ENCODE results near the gene RTN4R.
A peak's percentile ranks its signal among the peaks of the same experiment; 100 is the strongest.

The RTN4R gene

DNA sequence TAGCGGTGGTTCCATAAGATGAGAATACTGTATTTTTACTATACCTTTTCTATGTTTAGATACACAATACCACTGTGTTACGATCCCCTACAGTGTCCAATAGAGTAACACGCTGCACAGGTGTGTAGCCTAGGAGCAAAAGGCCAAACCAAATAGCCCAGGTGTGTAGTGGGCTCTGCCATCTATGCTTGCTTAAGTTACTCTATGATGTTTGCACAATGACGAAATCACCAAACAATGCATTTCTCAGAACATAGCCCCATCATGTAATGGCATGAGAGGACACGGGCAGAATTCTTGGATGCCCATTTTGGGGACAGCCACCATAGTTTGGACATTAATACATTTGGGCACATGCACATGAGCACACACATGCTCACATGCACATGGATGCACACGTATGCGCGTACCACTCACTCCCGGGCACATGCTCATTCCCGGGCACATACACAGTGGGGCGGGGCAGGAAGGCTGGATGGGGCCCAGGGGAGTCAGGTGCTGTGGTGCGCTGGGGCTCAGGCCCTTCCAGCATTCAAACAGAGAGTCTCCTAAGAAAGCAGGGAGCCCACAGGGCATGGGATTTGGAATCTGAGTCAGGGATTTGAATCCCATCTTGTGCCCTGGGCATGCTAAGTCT, 51.1 kb downstream of the RTN4R start:
- no peak for DNase-seq (ENCODE audit: low read depth)

DNA sequence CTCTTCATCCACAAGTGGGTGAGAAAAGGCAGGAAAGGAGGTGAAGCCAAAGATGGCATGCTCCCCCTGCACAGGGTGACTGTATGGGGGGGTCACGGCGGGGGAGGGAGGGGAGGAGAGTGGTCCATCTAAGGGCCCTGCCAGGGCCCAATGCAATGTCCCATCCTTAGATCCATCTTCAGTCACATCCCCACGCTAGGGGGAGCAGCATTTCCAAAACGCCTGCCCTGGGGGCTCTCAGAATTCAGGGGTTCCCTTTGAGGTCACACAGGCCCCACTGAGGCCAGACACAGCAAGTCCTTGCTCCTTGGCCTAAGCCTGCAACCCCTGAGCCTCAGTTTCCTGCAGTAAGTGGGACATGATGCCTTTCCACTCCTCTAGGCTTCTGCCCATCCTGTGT, 52.4 kb downstream of the RTN4R start:
- no peak for DNase-seq (ENCODE audit: low read depth)

DNA sequence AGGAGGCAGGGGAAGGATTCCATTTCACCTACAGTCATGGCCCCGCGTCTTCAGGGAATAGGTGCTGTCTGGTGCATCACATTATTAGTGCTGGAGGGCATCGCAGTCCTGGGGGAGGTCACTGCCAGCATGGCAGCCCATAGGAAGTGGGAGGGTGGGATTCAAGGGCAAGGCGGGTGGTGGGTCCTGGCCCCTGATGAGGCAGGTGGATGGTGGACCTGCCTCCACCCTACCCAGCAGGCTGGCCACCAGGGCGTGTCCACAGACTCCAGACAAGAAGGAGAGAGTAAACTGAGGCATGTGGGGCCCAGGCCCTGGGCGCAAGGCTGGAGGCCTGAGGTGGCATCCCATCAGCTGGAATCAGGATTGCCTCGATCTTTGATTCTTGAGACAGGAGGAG, 53.3 kb downstream of the RTN4R start:
- no peak for DNase-seq (ENCODE audit: low read depth)

DNA sequence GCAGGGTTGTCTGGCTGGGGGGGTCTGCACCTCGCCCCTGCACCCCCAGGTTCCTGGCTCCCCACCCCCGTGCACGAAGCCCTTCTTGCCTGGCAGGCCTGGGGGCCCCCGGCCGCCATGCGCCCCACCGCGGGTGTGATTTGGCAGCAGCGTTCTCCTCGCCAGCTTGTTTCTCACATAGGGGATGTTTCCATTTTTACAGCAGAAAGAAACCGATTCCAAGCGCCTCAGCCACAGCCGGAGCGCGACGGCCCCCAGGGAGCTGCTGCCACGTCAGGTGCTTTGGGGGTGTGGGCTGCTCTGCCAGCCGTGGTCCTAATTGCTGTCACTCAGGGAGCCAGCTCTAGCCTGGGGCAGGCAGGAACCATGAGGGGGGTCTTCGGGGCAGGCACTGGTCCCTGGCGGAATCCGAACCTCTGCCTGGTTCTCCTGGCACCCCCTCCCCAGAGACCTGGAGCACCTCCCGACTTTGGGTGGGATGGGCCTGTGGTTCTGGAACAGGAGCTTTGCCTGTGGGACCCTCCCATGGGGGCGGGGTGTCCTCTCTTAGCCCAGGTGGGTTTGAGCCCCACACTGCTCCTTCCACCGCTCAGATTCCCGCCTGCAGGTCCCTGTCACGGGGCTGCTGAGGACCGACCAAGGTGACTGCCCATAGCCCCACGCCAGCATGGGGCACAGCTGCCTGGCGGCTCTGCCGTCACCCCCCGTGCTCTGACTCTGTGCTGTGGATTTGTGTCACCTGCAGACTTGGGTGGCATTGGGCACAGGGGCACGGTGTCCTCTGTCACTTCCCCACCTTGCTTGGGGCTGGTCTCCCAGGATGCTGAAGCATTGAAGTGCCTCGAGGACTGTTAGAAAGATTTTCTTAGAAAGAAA, 54.0 kb downstream of the RTN4R start:
- DNase-seq (ENCODE audit: low read depth) = no peak

DNA sequence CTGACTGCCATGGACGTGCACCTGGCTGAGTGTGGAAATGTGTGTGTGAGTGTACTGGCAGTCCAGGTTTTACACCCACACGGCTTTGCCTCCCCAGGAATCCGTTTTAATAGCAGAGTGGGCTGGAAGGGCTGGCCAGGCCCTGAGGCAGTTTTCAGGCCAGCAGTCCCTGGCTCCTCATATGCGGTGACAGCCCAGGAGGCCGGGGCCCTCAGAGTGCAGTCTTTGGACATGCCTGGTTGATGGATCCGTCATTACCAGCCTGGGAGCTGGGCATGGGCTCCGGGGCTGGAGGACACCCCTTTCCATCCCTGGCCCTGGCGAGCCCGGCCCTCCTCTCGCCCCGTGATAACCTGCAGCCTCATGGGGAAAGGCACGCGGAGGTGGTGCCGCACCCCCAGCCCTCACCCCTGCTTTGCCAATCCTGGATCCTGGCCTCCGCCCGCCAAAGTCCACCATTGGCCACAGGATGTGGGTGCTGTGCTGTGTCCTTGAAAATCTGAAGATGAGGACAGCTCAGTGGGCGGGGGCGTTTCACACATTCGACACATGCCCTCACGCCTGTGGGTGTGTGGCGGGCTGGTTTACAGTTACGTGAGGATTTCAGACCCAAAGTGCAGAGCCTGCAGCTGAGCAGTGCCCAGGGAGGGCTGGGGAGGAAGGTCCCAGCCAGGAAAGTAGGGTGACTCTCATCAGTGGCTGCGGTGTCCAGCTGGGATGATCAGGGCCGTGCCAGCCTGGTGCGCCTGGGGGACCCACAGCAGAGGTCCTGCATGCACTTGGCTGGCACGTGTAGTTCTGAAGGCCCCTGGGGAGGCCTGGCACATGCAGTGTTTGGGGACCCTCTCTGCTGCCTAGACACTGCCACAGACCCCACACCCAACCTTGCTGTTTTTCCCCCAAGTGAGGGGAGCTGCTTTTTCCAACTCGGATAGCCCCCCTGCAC, 55.1 kb downstream of the RTN4R start:
- no peak for DNase-seq (ENCODE audit: low read depth)

DNA sequence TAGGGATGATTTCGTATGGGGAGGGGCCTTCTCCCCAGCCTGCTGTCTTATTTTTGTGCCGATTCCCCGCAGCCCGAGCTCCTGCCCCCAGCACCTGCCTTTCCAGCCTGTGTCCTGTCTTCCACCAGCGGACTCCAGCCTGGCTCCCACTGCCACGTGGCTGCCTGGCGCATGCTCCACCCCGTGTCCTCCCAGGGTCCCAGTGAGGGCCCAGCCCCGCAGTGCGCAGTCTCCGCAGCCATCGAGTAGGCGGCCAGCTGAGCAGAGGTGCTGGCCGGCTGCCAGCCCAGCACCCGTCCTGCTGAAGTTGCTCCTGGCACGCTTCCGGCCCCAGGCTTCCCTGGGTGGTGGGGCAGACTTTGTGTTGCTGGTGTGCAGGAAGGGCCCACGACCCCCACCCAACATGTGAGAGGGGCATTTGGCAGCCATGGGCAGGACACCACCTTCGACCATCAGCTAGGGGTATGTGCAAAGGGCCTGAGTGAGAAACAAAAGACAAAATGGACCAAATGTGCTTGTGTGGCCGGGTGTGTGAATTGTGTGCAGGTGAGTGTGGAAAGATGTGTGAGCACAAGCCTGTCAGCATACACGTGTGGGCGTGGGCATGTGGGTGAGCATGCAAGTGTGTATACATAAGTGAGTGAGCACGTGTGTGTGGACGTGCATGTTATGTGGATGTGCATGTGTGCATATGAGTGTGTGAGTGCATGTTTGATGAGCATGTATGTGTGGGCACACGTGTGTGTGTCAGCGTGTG, 55.9 kb downstream of the RTN4R start:
- no peak for DNase-seq (ENCODE audit: low read depth)

DNA sequence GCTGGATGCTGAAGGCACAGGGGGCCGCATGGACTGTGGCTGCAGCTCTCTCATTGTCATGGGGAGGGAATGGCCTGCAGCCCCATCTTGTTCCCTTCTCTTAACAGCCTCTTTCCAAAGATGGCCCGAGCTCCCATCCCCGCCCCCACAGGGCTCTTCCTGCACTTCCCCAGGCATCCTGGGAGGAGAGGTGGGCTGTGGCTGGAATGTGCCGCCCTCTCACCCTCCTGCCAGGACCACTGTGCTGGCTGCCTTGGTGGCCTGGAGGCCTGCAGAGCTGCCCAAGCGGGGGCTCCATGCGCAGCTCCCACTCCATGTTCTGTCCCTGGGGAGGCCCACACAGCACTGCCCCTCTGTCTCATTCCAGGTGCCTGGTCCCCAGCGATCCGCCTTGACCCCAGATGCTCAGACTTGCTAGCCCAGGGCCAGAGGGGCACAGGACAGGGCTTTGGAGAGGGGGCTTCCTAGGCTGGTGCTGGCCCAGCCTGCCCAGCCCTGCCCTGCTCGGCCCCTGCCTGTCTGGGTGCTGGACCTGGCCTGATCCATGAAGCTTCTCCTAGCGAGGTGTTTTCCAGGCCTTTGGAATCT, 56.6 kb downstream of the RTN4R start:
- DNase-seq (ENCODE audit: low read depth) = no peak

DNA sequence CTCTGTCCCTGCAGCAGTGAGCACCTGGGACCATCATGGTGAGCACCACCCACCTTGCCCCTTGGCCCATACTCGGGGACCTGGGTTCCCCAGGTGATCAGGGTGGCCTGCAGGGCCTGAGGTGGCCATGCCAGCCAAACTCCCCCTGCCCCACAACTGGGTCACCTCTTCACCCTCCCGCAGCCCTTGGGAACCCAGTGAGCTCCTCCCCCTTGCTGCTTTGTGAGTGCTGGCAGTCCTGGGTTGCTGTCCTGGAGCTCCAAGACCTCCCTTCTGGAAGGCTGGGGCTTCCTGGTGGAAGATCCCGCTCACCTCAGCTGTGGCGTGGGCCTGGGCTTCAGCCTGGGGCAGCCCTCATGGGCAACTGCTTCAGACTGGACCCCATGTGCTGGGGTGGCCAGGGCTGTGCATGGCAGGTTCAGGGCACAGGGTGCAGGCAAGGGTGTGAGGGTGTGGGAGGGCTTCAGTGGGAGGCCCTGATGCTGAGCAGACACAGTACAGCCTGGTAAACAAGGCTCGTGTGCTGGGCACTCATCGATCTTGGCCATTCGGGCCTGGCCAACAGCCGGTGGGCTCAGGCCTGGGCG, 57.6 kb downstream of the RTN4R start:
- no peak for DNase-seq (ENCODE audit: low read depth)

DNA sequence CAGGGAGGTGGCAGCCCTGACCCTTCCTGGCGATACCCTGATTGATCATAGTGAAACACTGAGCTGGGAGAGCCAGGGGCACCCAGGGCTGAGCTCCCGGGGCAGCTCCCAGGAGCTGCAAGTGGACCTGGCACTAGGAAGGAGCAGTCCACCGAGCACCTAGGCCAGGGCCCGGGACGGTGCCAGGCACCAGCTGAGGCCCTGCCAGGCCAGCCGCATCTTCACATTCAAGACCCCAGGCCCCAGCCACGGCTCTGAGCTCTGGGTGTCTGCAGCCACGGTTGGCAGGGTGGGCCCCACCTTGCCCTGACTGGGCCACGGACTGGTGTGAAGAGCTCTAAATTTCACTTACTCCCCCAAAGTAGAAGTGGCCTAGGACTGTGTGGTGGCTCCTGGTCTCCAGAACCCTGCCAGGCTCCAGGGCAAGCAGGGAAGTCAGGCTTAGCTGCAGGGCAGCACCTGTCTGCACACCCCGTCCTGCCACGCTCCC, 58.3 kb downstream of the RTN4R start:
- no peak for DNase-seq (ENCODE audit: low read depth)

DNA sequence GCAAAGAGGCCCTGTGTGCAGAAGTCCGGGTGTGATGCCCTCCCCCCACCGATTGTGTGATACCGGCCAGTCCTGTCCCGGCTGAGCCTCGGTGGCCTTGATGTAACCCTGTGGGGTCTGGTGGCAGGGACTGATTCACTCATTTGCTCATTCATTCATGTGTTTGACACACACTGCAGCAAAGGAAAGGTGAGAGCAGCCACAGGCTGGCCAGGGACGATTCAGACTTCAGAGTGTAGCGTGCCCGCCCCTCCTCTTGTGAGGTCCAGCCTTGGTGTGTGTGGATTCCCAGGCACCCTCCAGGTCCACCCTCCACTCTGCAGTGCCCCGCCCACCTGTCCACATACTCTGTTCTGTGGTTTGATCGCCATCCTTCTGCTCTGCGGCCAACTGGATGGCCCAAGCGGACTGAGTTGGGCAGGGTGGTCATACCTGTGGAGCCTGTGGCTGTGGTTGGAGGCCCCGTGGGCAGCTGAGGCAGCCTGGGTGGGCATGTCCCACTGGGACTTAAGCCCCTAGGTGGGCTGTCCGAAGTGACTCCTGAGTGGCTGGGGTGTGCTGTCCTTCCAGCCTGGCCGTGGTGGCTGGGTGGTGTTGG, 59.3 kb downstream of the RTN4R start:
- DNase-seq (ENCODE audit: low read depth) = no peak

DNA sequence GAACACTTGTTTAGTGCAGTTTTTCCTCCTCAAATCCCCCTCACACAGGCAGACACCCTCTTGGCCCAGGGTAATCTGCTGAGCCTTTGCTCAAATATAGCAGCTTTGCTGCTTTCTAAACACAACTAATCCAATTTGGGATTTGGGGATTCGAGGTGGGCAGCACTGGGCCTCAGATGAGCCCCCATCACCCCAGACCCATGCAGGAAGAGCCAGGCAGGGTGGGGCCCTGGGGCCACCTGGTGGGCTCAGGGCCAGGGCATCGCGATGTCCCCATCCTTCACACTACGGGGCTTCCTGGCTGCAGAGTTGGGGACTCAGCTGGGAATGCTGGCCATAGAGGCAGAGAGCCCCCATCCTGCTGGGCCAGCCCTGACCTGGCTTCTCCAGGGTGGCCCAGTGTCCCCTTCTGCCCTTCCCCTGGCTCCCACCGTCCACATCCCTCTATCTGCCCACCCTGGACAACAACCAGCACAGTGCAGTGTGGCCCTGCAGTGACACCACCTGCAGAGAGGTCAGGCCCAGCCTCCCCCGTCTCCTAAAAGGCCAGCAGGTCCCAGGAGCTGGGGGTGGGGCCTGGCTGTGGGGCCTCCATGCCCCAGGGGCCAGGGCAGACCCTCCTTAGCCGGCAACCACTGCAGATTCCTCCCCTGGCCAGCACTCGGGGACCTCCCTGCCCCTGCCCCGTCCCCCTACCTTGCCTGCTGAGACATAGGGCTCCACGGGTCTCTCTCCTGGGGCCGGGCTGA, 60.7 kb downstream of the RTN4R start:
- DNase-seq (ENCODE audit: low read depth) = no peak

DNA sequence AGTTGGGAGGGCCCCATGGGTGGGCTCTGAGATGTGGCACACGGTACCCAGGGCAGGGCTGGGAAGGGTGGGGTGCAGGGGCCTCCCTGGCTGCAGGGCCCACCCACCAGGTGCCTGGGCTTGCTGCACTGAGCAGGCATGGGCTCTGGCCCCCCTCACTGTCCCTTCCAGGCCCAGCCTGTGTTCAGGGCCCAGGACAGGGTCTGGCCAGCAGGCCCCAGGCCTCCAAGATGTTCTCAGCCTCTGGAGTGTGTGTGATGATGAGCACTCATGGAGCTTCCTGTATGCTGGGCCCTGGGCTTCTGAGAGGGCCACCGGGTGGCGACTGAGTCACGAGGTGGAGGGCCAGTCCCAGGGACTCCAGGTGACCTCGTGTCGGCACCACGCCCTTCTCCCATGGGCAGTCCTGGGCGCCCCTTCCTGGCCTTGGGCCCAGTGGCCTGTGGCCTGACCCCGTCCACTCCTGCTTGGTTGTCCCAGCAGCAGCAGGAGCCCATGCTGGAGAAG, 61.4 kb downstream of the RTN4R start:
- no peak for DNase-seq (ENCODE audit: low read depth)

DNA sequence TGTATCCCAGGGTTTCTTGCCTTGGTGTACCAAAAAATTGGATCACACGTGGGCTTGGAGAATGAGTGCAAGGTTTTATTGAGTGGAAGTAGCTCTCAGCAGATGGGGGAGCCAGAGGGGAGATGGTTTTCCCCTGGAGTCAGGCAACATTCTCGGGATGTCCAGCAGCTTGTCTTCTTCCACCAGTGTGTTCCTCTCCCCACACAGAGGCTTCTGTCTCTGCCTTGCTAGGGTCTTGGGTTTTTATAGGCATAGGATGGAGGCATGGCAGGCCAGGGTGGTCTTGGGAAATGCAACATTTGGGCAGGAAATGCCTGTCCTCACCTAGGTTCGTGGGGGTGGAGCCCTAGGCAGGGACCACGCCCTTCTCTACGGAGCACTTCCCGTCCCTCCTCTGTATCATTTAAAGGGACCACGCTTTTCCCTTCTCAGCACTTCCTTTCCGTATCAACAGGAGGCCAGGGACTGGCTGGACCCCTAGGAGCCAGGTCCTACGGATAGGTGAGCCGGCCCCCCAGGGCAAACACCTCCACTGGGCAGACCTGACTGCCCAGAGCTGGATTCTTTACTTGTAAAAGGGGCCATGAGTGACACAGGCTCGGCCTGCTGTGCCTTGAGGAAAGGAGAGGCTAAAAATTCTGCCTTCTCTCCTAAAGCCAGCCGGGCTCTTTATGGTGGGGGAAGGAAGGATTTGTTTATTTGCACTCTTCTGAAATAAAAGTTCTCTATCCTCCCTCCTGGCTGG, 62.0 kb downstream of the RTN4R start:
- DNase-seq (ENCODE audit: low read depth) = peak; percentile 9

DNA sequence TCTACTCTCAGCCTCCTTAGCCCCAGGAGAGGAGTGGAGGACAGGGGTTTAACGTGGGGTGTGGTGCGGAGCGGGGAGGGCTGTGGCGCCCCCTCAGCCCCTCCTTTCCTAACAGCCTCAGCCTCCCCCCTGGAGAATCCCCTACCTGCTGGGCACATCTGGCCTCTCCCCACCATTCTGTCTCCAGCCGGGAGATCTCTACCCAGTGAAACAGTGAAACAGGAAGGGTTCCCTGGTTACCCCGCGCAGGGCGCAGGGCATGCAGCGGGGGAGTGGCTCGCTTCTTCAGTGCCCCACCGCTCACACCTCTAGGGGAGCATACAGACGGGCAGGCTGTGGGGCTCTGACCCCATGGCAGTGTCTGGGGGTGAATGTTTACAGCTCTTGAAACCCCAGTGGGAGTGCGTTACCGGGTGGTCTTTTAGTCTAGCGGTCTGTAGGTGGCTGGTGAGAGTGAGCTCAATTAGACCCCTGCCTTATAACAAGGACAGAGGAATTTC, 62.6 kb downstream of the RTN4R start:
- no peak for DNase-seq (ENCODE audit: low read depth)

DNA sequence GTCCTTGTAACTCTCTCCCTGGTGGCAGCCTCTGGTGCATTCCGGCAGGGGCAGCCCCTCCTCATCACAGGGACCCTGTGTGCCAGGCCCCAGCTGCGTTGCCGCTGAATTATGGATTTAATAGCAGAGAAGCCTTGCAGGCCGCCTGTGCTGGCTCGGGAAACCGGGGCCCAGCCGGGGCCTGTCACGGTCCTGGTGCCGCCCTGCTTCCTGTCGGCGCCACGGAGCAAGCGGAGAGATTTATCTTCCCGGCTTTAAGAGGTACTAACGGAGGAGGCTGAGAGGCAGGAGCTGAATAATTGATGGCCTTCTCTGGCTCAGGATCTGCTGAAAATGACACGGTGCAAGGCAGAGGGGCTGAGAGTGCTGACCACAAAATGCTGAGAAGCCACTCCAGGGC, 63.3 kb downstream of the RTN4R start:
- DNase-seq (ENCODE audit: low read depth) = no peak

DNA sequence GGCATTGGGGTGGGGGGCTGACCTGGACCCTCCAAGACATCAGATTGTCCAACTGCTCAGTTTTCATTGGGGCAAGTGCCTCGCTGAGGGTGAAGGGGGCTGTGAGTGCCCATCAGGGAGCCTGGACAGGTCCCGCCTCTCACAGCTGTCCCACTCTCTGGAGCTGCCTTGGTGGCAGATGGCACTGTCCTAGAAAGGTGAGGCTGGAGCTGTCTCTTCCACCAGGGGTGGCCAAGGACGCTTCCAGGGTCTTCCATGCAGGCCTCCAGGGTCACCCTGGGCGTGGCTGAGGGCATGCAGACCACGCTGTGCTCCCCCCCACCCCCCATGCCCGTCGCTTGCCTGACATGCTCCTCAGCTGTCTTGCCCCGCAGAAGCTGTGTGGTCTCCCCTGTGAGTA, 63.8 kb downstream of the RTN4R start:
- no peak for DNase-seq (ENCODE audit: low read depth)

DNA sequence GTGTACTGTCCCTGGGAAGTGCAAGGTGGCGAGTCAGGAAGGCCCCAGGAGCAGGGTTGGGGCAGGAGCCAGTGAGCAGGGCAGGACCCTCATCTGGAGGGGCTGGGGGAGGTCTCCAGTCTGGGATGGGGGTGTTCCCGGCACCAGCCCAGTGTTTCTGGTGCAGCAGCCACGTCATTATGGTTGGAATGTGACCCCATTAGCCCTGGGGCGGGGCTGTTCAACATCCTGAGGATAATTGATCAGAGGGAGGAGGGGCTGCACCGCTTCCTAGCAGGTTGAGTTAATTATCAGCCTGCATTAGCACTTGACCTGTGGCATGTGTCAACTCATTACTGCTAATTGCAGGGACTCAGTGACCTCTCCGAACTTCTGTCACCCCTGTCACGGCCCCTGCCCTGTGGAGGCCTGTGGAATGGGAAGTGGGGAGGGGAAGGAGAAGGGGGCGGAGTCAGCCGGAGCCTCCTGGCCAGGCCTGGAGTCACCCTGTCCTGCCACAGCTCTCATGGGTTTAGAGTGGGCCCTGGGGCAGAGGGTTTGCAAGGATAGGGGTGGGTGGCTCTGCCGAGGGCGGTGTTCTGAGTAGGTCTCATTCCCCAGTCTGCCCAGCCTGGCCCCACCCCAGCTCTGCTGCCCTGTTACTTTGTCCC, 64.4 kb downstream of the RTN4R start:
- DNase-seq (ENCODE audit: low read depth) = peak; percentile 9

DNA sequence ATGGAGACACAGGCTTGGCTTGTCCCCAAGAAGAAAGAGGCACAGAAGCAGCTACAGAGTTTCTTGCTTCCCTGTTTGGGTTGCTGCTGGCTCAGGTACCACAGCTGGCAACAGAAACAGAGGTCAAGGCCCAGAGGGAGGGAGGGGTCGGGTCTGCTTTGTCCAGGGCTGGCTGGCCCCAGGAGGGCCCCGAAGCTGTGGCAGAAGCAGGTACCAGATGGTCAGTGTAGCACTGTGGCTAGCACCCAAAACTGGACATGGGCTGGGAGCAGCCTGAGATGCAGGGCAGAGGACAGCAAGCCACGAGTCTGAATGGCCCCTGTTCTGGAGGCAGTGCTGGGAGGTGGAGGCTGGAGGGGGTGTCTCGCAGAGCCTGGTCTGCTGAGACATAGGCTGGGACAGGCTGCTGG, 65.0 kb downstream of the RTN4R start:
- DNase-seq (ENCODE audit: low read depth) = no peak

All from HS-27A (cell line).